Medulla oblongata (tissue), 1 donor: ENCODE measurements around the gene SHKBP1.

Source experiments
- DNase-seq: peaks from one replicate; pipeline ENCODE4 v3.0.0-alpha.2; 2015; ENCODE audit errors: extremely low spot score

Gene SHKBP1

GRCh38 chr19:40601134-40601974, 24.7 kb downstream of the SHKBP1 start, which contains the start of gene LTBP4:
TSS of gene LTBP4 (plus strand) at chr19:40601369. CDS start at chr19:40601388, 19 bp downstream.
- no peak for DNase-seq

- DNase-seq: no peak
Observed at GRCh38 chr19:40603071-40603388, 26.4 kb downstream of the SHKBP1 start.

GRCh38 chr19:40603389-40604170, 26.9 kb downstream of the SHKBP1 start:
- peak; percentile 87 for DNase-seq

- DNase-seq: no peak
Observed at GRCh38 chr19:40604171-40604646, 27.5 kb downstream of the SHKBP1 start.

GRCh38 chr19:40604647-40605215, 28.1 kb downstream of the SHKBP1 start:
- no peak for DNase-seq

GRCh38 chr19:40605216-40605971, 28.7 kb downstream of the SHKBP1 start:
- DNase-seq: peak; percentile 43

- DNase-seq: no peak
Observed at GRCh38 chr19:40607311-40608239, 30.9 kb downstream of the SHKBP1 start.

GRCh38 chr19:40608240-40608621, 31.6 kb downstream of the SHKBP1 start:
- DNase-seq: no peak

- DNase-seq: no peak
Observed at GRCh38 chr19:40608957-40609356, 32.3 kb downstream of the SHKBP1 start.

- DNase-seq: peak; percentile 78
Observed at GRCh38 chr19:40609561-40610395, 33.1 kb downstream of the SHKBP1 start.

GRCh38 chr19:40610396-40611064, 33.9 kb downstream of the SHKBP1 start:
- DNase-seq: peak; percentile 63

GRCh38 chr19:40611096-40611495, 34.4 kb downstream of the SHKBP1 start:
- no peak for DNase-seq

- no peak for DNase-seq
Observed at GRCh38 chr19:40611900-40612698, 35.4 kb downstream of the SHKBP1 start.

- no peak for DNase-seq
Observed at GRCh38 chr19:40612831-40613689, 36.4 kb downstream of the SHKBP1 start.

GRCh38 chr19:40613690-40614621, 37.3 kb downstream of the SHKBP1 start:
- peak; percentile 57 for DNase-seq
